ENCODE results near the gene HIPK4. TPM values are rescaled to one million over a fixed set of nuclear protein-coding genes. Genes with fewer than 3 reads are reported as not detected.

Gene HIPK4
- total RNA-seq, 1 donor from 2014 or later: not detected

DNA sequence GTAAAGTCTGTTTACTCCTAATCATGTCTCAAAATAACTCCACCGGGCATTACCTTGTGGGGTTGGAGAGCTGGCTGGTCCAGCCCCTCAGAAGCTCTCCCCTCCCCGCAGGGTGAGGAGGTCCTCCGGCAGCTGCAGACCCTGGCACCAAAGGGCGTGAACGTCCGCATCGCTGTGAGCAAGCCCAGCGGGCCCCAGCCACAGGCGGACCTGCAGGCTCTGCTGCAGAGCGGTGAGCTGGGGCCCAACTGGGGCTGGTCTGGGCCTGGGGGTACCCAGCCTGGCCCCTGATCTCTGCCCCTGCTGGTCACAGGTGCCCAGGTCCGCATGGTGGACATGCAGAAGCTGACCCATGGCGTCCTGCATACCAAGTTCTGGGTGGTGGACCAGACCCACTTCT lies 20.2 kb downstream of the HIPK4 start:
- TF ChIP-seq, protein P1, sequence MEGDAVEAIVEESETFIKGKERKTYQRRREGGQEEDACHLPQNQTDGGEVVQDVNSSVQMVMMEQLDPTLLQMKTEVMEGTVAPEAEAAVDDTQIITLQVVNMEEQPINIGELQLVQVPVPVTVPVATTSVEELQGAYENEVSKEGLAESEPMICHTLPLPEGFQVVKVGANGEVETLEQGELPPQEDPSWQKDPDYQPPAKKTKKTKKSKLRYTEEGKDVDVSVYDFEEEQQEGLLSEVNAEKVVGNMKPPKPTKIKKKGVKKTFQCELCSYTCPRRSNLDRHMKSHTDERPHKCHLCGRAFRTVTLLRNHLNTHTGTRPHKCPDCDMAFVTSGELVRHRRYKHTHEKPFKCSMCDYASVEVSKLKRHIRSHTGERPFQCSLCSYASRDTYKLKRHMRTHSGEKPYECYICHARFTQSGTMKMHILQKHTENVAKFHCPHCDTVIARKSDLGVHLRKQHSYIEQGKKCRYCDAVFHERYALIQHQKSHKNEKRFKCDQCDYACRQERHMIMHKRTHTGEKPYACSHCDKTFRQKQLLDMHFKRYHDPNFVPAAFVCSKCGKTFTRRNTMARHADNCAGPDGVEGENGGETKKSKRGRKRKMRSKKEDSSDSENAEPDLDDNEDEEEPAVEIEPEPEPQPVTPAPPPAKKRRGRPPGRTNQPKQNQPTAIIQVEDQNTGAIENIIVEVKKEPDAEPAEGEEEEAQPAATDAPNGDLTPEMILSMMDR (conservative IDR thresholded peaks at IDR 0.05; ENCODE audit: low read depth, low read length): no peak
- H3K4me3 ChIP-seq (ENCODE audit: low read depth, low read length): no peak overlapping the region
- no peak for DNase-seq (ENCODE audit: low read depth)

DNA sequence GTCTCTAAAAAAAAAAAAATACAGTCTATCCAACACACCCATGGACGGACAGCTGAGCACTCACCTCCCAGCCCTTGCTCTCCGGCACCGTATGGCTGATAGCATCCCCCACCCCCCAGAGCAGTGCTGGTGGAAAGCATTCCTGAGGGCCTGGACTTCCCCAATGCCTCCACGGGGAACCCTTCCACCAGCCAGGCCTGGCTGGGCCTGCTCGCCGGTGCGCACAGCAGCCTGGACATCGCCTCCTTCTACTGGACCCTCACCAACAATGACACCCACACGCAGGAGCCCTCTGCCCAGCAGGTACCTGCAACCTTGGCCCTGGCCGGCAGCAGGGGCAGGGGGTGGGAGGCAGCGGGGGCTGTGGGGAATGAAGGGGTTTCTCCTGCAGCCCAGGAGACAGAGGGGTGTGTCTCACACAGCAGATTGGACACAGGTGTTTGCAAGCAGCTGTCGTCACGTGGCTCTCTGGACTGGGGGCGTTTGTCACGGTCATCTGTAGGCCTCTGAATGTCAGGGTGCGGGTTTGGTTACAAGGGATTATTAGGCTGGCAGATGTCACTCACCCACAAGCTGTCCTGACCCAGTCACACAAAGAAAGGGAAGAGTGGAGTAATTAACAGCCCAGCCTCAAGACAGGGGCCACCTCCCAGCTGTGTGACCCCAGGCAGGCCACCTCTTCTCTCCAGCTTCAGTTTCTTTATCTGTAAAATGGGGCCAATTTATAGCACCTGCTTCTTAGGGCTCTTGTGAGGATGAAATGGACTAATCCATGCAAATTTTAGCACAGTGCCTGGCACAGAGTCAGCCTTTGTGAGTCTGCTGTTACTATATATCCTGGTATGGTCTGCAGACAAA lies 22.2 kb downstream of the HIPK4 start:
- H3K4me3 ChIP-seq (ENCODE audit: low read depth, low read length): no peak overlapping the region
- TF ChIP-seq, protein P1 (conservative IDR thresholded peaks at IDR 0.05; ENCODE audit: low read depth, low read length): no peak
- no peak for DNase-seq (ENCODE audit: low read depth)

DNA sequence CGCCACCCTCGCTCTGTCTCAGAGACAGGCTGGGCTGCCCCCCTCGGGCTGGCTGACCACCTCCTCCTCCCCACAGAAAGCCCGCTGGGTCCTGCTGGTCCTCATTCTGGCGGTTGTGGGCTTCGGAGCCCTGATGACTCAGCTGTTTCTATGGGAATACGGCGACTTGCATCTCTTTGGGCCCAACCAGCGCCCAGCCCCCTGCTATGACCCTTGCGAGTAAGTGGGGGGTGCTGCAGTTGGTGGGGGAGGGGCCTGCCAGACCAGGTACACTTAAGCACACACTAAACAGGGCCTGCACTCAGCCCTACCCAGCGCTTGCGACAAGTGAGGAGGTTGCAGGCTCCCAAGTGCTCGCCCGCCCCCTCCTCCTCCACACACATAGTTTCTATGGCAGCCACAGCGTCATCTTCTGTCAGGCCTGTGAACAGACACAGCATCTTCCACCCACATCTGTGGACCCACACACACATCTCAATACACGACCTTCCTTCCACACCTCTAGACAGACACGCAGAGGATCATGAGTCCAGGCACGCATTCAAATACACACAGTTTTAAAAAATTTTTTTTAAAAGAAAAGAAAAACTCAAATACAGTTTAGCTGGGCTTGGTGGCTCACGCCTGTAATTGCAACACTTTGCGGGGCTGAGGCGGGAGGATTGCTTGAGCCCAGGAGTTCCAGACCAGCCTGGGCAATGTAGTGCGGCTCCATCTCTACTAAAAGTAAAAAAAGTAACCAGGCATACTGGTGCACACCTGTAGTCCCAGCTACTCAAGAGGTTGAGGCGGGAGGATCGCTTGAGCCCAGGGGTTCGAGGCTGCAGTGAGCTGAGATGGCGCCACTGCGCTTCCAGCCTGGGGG lies 23.1 kb downstream of the HIPK4 start:
- no peak for DNase-seq (ENCODE audit: low read depth)
- H3K4me3 ChIP-seq (ENCODE audit: low read depth, low read length): no peak overlapping the region
- TF ChIP-seq, protein P1 (conservative IDR thresholded peaks at IDR 0.05; ENCODE audit: low read depth, low read length): no peak

DNA sequence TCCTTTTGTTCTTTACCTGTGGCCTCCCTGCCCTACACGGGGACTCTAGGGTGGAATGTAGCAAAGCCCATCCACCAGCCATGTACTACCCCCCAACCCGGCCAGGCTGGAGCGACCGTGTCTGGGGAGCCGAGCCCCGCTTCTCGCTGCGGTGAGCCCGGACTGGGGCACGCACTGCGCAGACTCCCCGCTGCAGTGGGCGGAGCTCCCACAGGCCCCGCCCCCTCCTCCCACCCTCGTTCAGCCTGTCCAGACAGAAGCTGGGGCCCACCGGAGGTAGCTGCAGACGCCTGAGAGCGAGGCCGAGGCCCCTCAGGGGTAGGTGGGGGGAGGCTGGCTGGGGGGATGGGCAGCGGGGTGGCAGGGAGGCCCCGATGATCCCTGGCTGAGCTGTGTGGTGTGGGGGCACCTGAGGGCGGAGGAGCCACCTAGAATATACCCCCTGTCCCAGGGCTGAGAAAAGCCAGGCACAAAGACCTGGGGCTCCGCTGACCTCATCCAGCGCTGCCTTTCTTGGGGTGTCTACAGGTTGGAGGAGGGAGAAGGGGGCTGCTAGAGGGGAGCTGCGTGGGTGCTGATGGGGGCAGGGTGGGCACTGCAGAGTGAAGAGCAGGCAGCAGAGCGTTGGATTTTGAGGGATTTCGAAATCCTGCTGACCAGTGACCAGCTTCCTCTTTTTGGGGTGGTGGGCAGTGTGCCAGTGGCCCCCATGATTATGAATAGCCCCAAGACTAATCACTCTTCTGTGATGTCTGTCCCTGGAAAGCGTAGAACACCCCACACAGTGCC lies 24.2 kb downstream of the HIPK4 start:
- no peak for DNase-seq (ENCODE audit: low read depth)
- TF ChIP-seq, protein P1 (conservative IDR thresholded peaks at IDR 0.05; ENCODE audit: low read depth, low read length): no peak
- H3K4me3 ChIP-seq (ENCODE audit: low read depth, low read length): peak overlapping the region; percentile 35

DNA sequence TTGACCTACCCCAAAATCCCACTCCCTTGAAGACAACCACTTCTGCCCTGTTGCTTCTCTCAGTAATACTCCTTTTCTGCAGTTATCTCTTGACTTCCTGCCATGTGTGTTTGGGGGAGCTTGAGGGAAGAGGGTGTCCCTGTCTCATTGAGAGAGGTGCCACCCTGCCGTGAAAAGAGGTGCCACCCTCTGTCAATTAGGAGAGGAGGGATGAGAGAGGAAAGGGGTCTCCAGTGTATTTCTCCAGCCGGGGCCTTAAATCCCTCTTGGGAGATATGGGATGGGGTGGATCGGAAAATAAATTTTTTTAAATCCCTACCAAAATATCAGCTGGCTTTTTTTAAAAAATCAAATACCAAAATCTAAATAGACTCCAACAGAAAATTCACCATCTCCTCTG lies 25.0 kb downstream of the HIPK4 start:
- no peak overlapping the region for H3K4me3 ChIP-seq (ENCODE audit: low read depth, low read length)
- DNase-seq (ENCODE audit: low read depth): no peak
- TF ChIP-seq, protein P1 (conservative IDR thresholded peaks at IDR 0.05; ENCODE audit: low read depth, low read length): no peak

DNA sequence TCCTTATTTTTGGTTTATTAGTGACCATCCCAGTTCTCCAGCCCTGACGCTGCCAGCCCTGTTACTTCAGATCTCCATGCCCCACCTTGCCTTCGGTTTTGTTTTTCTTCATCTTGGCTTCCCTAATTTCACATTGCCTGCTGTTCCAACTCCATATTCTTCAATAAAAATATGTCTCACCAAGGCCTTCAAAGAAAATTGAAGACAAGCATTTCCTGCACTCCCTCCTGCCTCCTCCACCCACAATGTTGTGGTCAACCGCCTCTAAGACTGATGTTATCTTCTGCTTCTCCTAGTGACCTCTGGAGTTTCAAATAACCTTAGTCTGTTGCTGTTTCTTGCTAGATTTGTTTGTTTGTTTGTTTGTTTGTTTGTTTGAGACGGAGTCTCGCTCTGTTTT lies 26.9 kb downstream of the HIPK4 start:
- no peak overlapping the region for H3K4me3 ChIP-seq (ENCODE audit: low read depth, low read length)
- TF ChIP-seq, protein P1 (conservative IDR thresholded peaks at IDR 0.05; ENCODE audit: low read depth, low read length): no peak
- no peak for DNase-seq (ENCODE audit: low read depth)

All from epithelial cell of proximal tubule (primary cell).